IMR-90 (cell line): ENCODE results near the gene UGGT1. TPM values are rescaled to one million over a fixed set of nuclear protein-coding genes. Genes with fewer than 3 reads are reported as not detected.
A peak's percentile ranks its signal among the peaks of the same experiment; 100 is the strongest.

Experiments used
- ATAC-seq: fragments of 200-7000 bp; cut with Tn5 transposase; 2 replicates; pipeline ENCODE4 v1.9.1; 2020; ENCODE audit warnings: low read depth, mild to moderate bottlenecking, moderate library complexity
- BruUV-seq: library from RNA; stranded (reverse); fragments of 400-500 nt; replicated peaks from 2 replicates; lab custom pipeline; 2021; lab: Mats Ljungman, UMichigan
- CTCF ChIA-PET: fragments of 300-600 bp; formaldehyde crosslinking; extraction: SDS; loops from one replicate; lab custom pipeline; 2021; ENCODE audit warnings: antibody characterized with exemption; lab: Yijun Ruan, JAX
- POLR2A ChIA-PET: fragments of 300-600 bp; sonication (Branson Sonifier 250); formaldehyde crosslinking; loops from one replicate; lab custom pipeline; 2022; ENCODE audit warnings: antibody characterized with exemption; ENCODE audit not compliant: unreplicated experiment; lab: Charles Lee
- DNase-seq: peaks from one replicate; pipeline ENCODE4 v3.0.0; 2013
- H2AFZ ChIP-seq: replicated peaks from 2 replicates; pipeline ENCODE3; 2013; ENCODE audit warnings: low read length, mild to moderate bottlenecking; ENCODE audit not compliant: poor library complexity
- H2AK5ac ChIP-seq: 2 replicates; pipeline ENCODE4 v1.6.1; 2013; ENCODE audit warnings: low read depth, low read length, inconsistent platforms
- H2AK9ac ChIP-seq: replicated peaks from 2 replicates; pipeline ENCODE3; 2013; ENCODE audit warnings: mild to moderate bottlenecking, low read depth, low read length, moderate library complexity; ENCODE audit not compliant: poor library complexity
- H2BK120ac ChIP-seq: 2 replicates; pipeline ENCODE4 v1.6.1; 2013; ENCODE audit warnings: low read depth, low read length, inconsistent platforms
- H2BK15ac ChIP-seq: 3 replicates; pipeline ENCODE4 v1.6.1; 2013; ENCODE audit warnings: low read depth, low read length, inconsistent platforms
- H2BK20ac ChIP-seq: 2 replicates; pipeline ENCODE4 v1.6.1; 2013; ENCODE audit warnings: low read depth, mild to moderate bottlenecking, inconsistent platforms, low read length, moderate library complexity
- H2BK5ac ChIP-seq: 2 replicates; pipeline ENCODE4 v1.6.1; 2013; ENCODE audit warnings: mild to moderate bottlenecking, low read depth, low read length, inconsistent platforms; ENCODE audit not compliant: poor library complexity, severe bottlenecking
- H3K14ac ChIP-seq: replicated peaks from 2 replicates; pipeline ENCODE4 v1.6.1; 2013; ENCODE audit warnings: low read depth, low read length, inconsistent platforms
- H3K18ac ChIP-seq: 2 replicates; pipeline ENCODE4 v1.6.1; 2013; ENCODE audit warnings: low read depth, low read length, control low read depth
- H3K23ac ChIP-seq: 2 replicates; pipeline ENCODE4 v1.6.1; 2013; ENCODE audit warnings: low read depth, low read length, inconsistent platforms
- H3K27ac ChIP-seq: 2 replicates; pipeline ENCODE4 v1.5.1; 2013; ENCODE audit warnings: mild to moderate bottlenecking, control low read depth, low read length; ENCODE audit not compliant: insufficient read depth
- H3K27me3 ChIP-seq: 2 replicates; pipeline ENCODE4 v1.6.1; 2013; ENCODE audit warnings: low read length; ENCODE audit not compliant: control insufficient read depth, insufficient read depth
- H3K36me3 ChIP-seq: 2 replicates; pipeline ENCODE4 v1.6.1; 2013; ENCODE audit warnings: low read length, mixed read lengths; ENCODE audit not compliant: control insufficient read depth, insufficient read depth
- H3K4ac ChIP-seq: 2 replicates; pipeline ENCODE4 v1.6.1; 2013; ENCODE audit warnings: low read depth, low read length, inconsistent platforms
- H3K4me1 ChIP-seq: 2 replicates; pipeline ENCODE4 v1.6.1; 2013; ENCODE audit warnings: low read length, mixed read lengths; ENCODE audit not compliant: control insufficient read depth, insufficient read depth
- H3K4me2 ChIP-seq: 2 replicates; pipeline ENCODE4 v1.6.1; 2013; ENCODE audit warnings: low read depth, mild to moderate bottlenecking, control low read depth, low read length, moderate library complexity
- H3K4me3 ChIP-seq: 2 replicates; pipeline ENCODE4 v1.5.1; 2013; ENCODE audit warnings: low read depth, mild to moderate bottlenecking, control low read depth, low read length, moderate library complexity; ENCODE audit not compliant: insufficient read depth
- H3K56ac ChIP-seq: 2 replicates; pipeline ENCODE4 v1.6.1; 2013; ENCODE audit warnings: low read length, inconsistent platforms; ENCODE audit not compliant: insufficient read depth; ENCODE audit errors: extremely low read depth
- H3K79me1 ChIP-seq, 2 experiments: 2 replicates each; pipeline ENCODE4 v1.6.1; 2013; ENCODE audit warnings: low read length in 2 of 2, inconsistent platforms in 1 of 2, low read depth in 1 of 2
- H3K9ac ChIP-seq: 2 replicates; pipeline ENCODE4 v1.6.1; 2013; ENCODE audit warnings: low read depth, low read length, control low read depth
- H3K9me1 ChIP-seq: 2 replicates; pipeline ENCODE4 v1.6.1; 2013; ENCODE audit warnings: low read length, inconsistent platforms; ENCODE audit not compliant: insufficient read depth
- H3K9me3 ChIP-seq: 2 replicates; pipeline ENCODE4 v1.6.1; 2013; ENCODE audit warnings: low read length; ENCODE audit not compliant: control insufficient read depth, insufficient read depth
- H4K20me1 ChIP-seq: 2 replicates; pipeline ENCODE4 v1.6.1; 2013; ENCODE audit warnings: low read length, inconsistent platforms; ENCODE audit not compliant: insufficient read depth
- H4K5ac ChIP-seq: 2 replicates; pipeline ENCODE4 v1.6.1; 2013; ENCODE audit warnings: mild to moderate bottlenecking, low read depth, low read length, control low read depth
- H4K8ac ChIP-seq, 2 experiments: 2 replicates each; pipeline ENCODE4 v1.6.1; 2013; ENCODE audit warnings: low read depth in 2 of 2, low read length in 2 of 2, control low read depth in 1 of 2, inconsistent platforms in 1 of 2
- H4K91ac ChIP-seq: 2 replicates; pipeline ENCODE4 v1.6.1; 2013; ENCODE audit warnings: low read depth, low read length, inconsistent platforms; ENCODE audit not compliant: insufficient read depth
- BHLHE40 ChIP-seq: fragments of 150-350 bp; IDR thresholded peaks from 2 replicates; pipeline ENCODE4 v1.6.1; 2016; ENCODE audit warnings: mild to moderate bottlenecking, low read depth, low read length
- CEBPB ChIP-seq: IDR thresholded peaks from 2 replicates; pipeline ENCODE4 v1.6.1; 2012; ENCODE audit warnings: low read depth, low read length, improper control_type of control experiment
- CHD1 ChIP-seq: IDR thresholded peaks from 2 replicates; pipeline ENCODE4 v1.6.1; 2012; ENCODE audit warnings: low read depth, low read length, improper control_type of control experiment
- CTCF ChIP-seq: conservative IDR thresholded peaks from 2 replicates; pipeline ENCODE4 v1.5.1; 2012; ENCODE audit warnings: mild to moderate bottlenecking, low read depth, low read length, improper control_type of control experiment
- FOS ChIP-seq: fragments of 150-350 bp; IDR thresholded peaks from 2 replicates; pipeline ENCODE4 v1.6.1; 2016; ENCODE audit warnings: low read depth, low read length
- MAFK ChIP-seq: IDR thresholded peaks from 2 replicates; pipeline ENCODE4 v1.6.1; 2012; ENCODE audit warnings: low read depth, low read length, improper control_type of control experiment
- MAZ ChIP-seq: IDR thresholded peaks from 2 replicates; pipeline ENCODE4 v1.6.1; 2012; ENCODE audit warnings: low read depth, mild to moderate bottlenecking, low read length, improper control_type of control experiment, moderate library complexity, borderline replicate concordance
- RAD21 ChIP-seq: IDR thresholded peaks from 2 replicates; pipeline ENCODE4 v1.6.1; 2012; ENCODE audit warnings: low read length, improper control_type of control experiment
- RCOR1 ChIP-seq: IDR thresholded peaks from 2 replicates; pipeline ENCODE4 v1.6.1; 2012; ENCODE audit warnings: mild to moderate bottlenecking, low read length, improper control_type of control experiment; ENCODE audit not compliant: insufficient replicate concordance
- SMC3 ChIP-seq: fragments of 150-350 bp; IDR thresholded peaks from 2 replicates; pipeline ENCODE4 v1.6.1; 2016; ENCODE audit warnings: low read depth, mild to moderate bottlenecking, antibody characterized with exemption, low read length, moderate library complexity
- WGBS, 2 experiments: methylation state at CpG; one replicate each; pipeline versions ENCODE4 v1.1.5 to v1.1.7; 2013; ENCODE audit warnings: missing lambda C conversion rate in 2 of 2; ENCODE audit not compliant: insufficient read length in 1 of 2; ENCODE audit errors: extremely low coverage in 2 of 2; 5-methylcytosine and 5-hydroxymethylcytosine counted together
- dilution Hi-C: fragments of 300-500 bp; cut with HindIII; formaldehyde crosslinking; loops from one replicate; pipeline ENCODE4 v1.14.3; 2018; ENCODE audit warnings: low sequenced_read_pairs; ENCODE audit not compliant: unreplicated experiment
- in situ Hi-C: fragments of 300-500 bp; cut with MboI; formaldehyde crosslinking; loops from 3 replicates; pipeline ENCODE4 v1.14.3; 2019; ENCODE audit warnings: low sequenced_read_pairs, inconsistent platforms, mixed read lengths
- intact Hi-C: fragments of 100-400 bp; cut with micrococcal nuclease; formaldehyde crosslinking; loops from 2 replicates; pipeline ENCODE4 v1.10.0; 2022
- polyA plus RNA-seq, 3 experiments: library from polyadenylated mRNA; depleted of rRNA; stranded (reverse); fragments of >200 nt; gene quantifications; 2 replicates each; pipeline ENCODE4 v1.2.3, GENCODE V29; 2012; ENCODE audit warnings: low replicate concordance in 1 of 3
- total RNA-seq: library from RNA; depleted of rRNA; stranded (reverse); fragments of >200 nt; gene quantifications from 2 replicates; pipeline ENCODE4 v1.2.3, GENCODE V29; 2012

The UGGT1 gene
- total and polyA plus RNA-seq, 2 of the 4 experiments (the other 2 are of a cell fraction): 26.1 to 71.3 TPM

GRCh38 chr2:128091726-128092080 lies 703 bp downstream of the UGGT1 start:
- H3K4me3 ChIP-seq: peak overlapping the region; percentile 92
- H4K91ac ChIP-seq: peak overlapping the region; percentile 48; the same call in 1 of the 2 replicates
- H4K20me1 ChIP-seq: no peaks in the 10 kb centered on the region; the same call in 1 of the 2 replicates
- 0% methylated on average over 4 of the region's 9 CpGs; no CpG with 5 or more reads in 1 of the 2 experiments for WGBS, 2 experiments
- DNase-seq (peak; percentile 31), ATAC-seq (no peak)
- no peak overlapping the region for H2BK15ac ChIP-seq
- peak overlapping the region; percentile 98 for H2AFZ ChIP-seq
- peak overlapping the region; percentile 58 for H2BK5ac ChIP-seq
- H2BK120ac ChIP-seq: no peak overlapping the region
- in situ Hi-C loops (no loop called here), intact Hi-C loops (loop anchor here (1.0 kb wide), 2 partner anchors 28 to 63 kb away; partner anchors contain the start of gene SAP130), dilution Hi-C loops (no loop called here)
- H3K23ac ChIP-seq: peak overlapping the region; percentile 58; the same call in 1 of the 2 replicates
- H3K56ac ChIP-seq: peak overlapping the region; percentile 33
- peak overlapping the region; percentile 97 for H3K4me2 ChIP-seq
- H3K18ac ChIP-seq: no peak overlapping the region
- ChIA-PET CTCF (interaction anchor here (0.6 to 1.4 kb wide), 2 partner anchors 28 to 117 kb away, joined by 3 to 6 read pairs; no protein-coding TSS in a partner anchor), POLR2A (no interaction called here)
- peak overlapping the region; percentile 81 to 98 for H4K8ac ChIP-seq
- H3K27ac ChIP-seq: peak overlapping the region; percentile 71
- H3K9me1 ChIP-seq: peaks cover 4% of the 10 kb centered on the region; the same call in 1 of the 2 replicates
- H3K4ac ChIP-seq: peak overlapping the region; percentile 75
- H3K4me1 ChIP-seq: no peaks in the 10 kb centered on the region
- TF ChIP-seq CHD1 (no peak), CEBPB (no peak), CTCF (no peak), RCOR1 (no peak), BHLHE40 (no peak), FOS (no peak), RAD21 (no peak), SMC3 (no peak), MAFK (no peak), MAZ (no peak)
- peaks cover 24 to 38% of the 10 kb centered on the region in 2 experiments for H3K79me1 ChIP-seq
- peak overlapping the region; percentile 77 for H3K9ac ChIP-seq
- H3K14ac ChIP-seq: peak overlapping the region; percentile 61
- peak overlapping the region; percentile 23 for H4K5ac ChIP-seq
- H3K9me3 ChIP-seq: no peaks in the 10 kb centered on the region
- H2AK9ac ChIP-seq: peak overlapping the region; percentile 96
- H3K36me3 ChIP-seq: peaks cover 2% of the 10 kb centered on the region; the same call in 1 of the 2 replicates
- H2BK20ac ChIP-seq: no peak overlapping the region
- no TSS peak for BruUV-seq
- H3K27me3 ChIP-seq: no peaks in the 10 kb centered on the region
- H2AK5ac ChIP-seq: peak overlapping the region; percentile 69; the same call in 1 of the 2 replicates
